Adrenal gland (tissue), 5 donors: ENCODE results near the gene PLA2R1.

Experiments
- POLR2A ChIP-seq, 2 donors: fragments of 450-650 bp; IDR thresholded peaks; one replicate each; pipeline ENCODE4 v1.6.1; 2017; ENCODE audit warnings: antibody characterized with exemption in 2 of 2, mild to moderate bottlenecking in 2 of 2, moderate library complexity in 1 of 2
- TF ChIP-seq, protein P1 (sequence below), 6 experiments: fragments of 450-650 bp in 4 of 6; fragments of 200-600 bp in 2 of 6; sonication (generic) in 1 of 6; IDR thresholded peaks; 1 replicate in 5 of 6; 2 replicates in 1 of 6; pipeline versions ENCODE4 v1.5.1 to v1.8.0; 2016 to 2021; ENCODE audit warnings: antibody characterized with exemption in 6 of 6, mild to moderate bottlenecking in 2 of 6, moderate library complexity in 1 of 6
- donor health status: DM: no; HTN: no; CAD: no.

GRCh38 chr2:160061533-160061932, 882 bp downstream of the PLA2R1 start:
- TF ChIP-seq, protein P1, sequence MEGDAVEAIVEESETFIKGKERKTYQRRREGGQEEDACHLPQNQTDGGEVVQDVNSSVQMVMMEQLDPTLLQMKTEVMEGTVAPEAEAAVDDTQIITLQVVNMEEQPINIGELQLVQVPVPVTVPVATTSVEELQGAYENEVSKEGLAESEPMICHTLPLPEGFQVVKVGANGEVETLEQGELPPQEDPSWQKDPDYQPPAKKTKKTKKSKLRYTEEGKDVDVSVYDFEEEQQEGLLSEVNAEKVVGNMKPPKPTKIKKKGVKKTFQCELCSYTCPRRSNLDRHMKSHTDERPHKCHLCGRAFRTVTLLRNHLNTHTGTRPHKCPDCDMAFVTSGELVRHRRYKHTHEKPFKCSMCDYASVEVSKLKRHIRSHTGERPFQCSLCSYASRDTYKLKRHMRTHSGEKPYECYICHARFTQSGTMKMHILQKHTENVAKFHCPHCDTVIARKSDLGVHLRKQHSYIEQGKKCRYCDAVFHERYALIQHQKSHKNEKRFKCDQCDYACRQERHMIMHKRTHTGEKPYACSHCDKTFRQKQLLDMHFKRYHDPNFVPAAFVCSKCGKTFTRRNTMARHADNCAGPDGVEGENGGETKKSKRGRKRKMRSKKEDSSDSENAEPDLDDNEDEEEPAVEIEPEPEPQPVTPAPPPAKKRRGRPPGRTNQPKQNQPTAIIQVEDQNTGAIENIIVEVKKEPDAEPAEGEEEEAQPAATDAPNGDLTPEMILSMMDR (IDR thresholded peaks at IDR 0.05) = no peak
- no peak for TF ChIP-seq POLR2A (IDR thresholded peaks at IDR 0.05)
